NCI-H2029 treated with DMSO at 0.1 percent for 48 hours (cell line): ENCODE measurements around the gene ITGB5.

Source experiments
- DNase-seq: peaks from one replicate; lab custom pipeline; 2025; lab: John Stamatoyannopoulos, UW

Gene ITGB5, protein sequence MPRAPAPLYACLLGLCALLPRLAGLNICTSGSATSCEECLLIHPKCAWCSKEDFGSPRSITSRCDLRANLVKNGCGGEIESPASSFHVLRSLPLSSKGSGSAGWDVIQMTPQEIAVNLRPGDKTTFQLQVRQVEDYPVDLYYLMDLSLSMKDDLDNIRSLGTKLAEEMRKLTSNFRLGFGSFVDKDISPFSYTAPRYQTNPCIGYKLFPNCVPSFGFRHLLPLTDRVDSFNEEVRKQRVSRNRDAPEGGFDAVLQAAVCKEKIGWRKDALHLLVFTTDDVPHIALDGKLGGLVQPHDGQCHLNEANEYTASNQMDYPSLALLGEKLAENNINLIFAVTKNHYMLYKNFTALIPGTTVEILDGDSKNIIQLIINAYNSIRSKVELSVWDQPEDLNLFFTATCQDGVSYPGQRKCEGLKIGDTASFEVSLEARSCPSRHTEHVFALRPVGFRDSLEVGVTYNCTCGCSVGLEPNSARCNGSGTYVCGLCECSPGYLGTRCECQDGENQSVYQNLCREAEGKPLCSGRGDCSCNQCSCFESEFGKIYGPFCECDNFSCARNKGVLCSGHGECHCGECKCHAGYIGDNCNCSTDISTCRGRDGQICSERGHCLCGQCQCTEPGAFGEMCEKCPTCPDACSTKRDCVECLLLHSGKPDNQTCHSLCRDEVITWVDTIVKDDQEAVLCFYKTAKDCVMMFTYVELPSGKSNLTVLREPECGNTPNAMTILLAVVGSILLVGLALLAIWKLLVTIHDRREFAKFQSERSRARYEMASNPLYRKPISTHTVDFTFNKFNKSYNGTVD

DNA sequence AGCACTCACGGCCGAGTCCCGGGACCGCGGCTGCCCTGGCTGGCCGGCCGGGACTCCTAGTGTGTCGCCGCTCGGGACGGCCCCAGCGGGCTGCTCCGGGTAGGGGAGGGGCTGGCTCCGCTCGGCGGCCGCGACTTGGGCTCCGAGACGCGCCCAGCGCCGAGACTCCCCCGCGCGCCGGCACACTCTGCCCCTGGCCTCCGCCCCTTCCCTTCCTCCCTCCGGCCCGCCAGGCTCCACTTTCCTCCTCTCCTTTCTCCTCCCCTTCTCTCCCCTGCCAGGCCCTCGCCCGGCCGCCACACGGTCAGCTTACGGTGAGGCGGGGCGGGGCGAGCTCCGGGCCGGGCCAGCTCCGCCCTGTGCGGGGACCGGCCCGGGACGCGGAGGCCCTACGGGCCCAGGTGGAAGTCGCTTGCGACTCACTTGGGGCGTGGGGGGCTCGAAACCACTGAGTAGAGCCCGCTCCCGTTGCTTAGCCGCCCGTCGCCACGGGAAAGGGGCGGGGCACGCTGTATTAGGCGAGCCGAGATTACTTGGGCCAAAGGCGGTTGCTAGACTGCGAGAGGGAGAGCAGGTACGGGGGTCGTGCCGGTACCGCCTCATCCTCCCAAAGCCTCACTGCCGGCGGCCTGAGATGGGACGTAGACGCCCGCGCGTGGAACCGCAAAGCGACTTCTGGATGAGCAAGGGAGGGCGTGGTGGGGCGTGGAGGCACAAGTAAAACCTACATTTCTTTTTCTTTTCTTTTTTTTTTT lies at the start of gene ITGB5:
TSS of gene ITGB5 (minus strand) at position 189 of the 755 bp plus-strand sequence. CDS start 365 bp downstream, outside the sequence.
- peak; percentile 4 for DNase-seq

DNA sequence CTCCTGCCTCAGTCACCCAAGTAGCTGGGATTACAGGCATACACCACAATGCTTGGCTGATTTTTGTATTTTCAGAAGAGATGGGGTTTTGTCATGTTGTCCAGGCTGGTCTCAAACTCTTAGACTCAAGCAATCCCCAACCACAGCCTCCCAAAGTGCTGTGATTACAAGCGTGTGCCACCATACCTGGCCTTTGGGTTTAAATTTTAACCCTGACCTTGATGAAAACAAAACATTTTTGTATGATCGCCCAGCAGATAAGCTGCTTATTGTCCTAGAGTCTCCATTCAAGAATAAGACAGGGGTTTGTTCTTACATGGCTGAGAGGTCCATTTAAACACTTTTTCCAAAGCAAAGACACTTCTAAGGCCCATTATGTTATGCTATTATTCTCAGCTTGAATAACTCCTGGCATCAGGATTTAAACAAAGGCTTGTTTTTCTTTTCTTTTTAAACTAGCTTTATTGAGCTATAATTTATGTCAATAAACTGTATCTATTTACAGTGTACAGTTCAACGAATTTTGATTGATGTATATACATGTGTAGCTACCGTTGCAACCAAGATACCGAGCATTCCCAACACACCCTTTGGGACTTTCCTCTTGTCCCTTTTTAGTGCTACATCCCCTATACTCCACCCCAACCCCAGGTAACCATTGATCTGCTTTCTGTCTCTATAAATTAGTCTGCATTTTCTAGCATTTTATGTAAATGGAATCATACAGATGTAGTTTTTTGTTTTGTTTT lies 48.8 kb upstream of the ITGB5 start:
- DNase-seq: no peak

DNA sequence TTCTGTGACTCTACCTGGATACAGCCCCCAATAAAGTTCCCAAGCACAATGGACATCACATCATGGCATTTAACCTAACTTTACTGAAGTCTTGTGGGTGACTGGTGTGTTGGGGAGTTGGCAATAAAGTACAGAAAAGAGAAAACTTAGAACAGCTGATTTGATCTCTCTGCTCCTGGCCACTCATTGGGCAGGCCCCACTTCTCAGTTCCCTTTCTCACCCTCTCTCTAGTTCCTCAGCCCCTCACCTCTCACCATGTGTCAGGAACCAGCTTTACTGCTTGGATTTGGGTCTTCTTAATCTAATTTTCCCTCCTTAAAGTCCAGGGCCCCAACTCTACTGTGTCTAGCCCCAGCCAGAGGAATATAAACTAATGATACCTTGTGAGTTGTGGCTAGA lies 48.1 kb upstream of the ITGB5 start:
- no peak for DNase-seq

DNA sequence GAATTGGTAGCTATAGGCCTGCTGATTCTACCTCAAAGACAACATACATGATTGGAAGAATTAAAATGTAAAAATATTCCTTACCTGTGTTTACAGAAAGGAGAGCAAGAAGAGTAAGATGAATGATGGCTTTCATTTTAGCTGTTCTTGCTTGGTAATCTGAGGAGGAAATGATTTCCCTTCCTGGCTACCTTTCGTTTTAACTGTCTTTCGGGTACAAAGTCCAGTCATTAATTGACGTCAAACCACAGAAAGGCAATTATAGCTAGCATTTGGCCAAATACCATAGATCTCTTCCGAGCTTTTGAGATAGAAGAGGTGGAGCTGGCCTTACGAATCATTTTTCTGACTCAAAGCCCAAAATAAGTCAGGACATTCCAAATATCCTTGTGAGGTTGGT lies 47.4 kb upstream of the ITGB5 start, which contains the start of gene MUC13:
TSS of gene MUC13 (minus strand) at position 175 of the 400 bp plus-strand sequence. CDS start at position 136, 39 bp downstream.
- no peak for DNase-seq

DNA sequence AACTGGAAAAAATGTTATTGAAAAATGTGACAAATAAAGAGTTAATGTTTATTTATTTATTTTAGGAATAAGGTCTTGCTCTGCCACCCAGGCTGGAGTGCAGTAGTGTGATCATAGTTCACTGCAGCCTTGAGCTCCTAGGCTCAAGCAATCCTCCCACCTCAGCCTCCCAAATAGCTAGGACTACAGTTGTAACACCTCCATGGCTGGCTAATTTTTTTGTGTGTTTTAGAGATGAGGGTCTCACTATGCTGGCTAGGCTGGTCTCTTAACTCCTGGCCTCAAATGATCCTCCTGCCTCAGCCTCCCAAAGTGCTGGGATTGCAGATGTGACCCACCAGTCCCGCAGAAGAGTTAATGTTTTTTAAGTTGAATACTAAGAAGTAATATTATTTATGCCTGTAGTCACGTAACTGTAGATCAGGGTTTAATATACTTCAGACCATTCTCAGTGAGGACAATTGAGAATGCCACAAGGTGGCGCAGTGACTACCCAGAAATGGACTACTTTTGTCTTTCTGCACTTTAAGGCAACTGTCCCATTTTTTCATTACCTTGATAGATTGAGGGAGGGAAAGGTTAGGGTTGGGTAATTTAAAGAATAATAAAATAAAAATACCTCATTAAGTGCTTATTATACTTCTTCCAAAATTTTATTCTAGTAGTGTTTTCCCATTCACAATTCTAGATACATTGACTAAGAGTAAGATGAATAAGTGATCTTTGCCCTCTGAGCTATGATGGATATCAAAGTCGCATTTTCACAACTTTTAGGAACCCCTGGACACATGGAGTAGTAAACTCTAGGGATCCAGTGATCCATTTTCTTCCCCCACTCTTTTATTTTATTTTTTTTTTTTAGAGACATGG lies 41.4 kb upstream of the ITGB5 start:
- DNase-seq: peak; percentile 57

DNA sequence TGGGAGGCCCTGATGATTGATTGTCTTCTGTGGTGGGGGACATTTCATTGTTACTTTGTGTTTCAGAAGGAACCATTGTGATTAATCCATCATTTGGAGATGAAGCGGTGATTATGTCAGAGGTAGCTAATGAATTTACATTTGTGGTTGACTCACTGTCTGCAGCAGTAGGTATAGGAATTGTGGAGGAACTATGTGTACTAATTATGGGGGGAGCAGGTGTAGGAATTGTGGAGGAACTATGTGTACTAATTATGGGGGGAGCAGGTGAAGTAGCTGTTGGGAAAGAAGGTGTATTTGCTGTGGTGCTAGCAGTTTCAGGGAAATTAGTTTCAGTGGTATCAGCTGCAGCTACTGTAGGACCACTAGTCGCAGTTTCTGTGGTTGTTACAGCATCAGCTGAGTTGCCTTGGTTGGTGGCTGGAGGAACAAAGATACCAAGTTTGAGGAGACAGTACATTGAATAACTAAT lies 40.4 kb upstream of the ITGB5 start:
- DNase-seq: no peak

DNA sequence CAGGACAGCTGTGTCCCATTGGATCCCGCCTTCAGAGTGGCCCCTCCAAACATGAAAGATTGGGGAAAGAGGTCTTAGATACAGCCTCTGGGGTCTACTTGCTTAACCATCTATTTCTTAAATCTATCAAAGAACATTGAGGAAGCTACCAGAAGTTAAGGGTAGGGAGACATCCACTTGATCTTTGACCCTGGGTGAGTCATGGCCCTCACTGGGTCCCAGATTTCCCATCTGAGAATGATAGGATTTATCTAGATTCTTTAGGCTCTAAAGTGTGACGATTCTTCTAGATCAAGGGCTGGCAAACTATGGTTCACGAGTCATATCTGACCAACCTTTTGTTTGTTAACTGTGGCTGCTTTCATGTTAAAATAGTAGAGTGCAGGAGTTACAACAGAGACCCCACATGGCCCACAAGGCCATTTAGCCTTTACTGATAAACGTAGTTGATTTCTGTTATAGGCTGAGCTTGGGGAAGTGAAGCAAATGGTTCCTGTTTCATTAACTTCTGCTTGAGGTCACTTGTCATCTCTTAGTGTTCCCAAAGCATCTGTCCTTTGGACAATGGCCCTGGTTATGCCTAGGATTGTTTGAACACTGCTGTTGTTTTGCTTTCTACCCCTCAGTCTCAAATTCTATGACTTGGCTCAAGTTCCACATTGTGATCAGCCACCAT lies 39.4 kb upstream of the ITGB5 start:
- no peak for DNase-seq

DNA sequence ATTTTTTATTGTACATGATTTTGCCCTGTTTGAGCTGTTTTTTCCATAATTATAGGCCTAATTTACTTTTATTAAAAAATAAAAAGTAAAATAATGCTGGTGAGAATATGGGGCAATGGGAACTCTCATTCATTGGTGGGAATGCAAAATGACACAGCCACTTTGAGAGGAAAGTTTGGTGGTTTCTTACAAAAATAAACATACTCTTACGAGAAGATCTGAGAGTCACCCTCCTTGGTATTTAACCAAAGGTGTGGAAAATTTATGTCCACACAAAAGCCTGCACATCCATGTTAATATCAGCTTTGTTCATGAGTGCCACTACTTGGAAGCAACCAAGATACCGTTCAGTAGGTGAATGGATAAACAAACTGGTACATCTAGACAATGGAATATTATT lies 37.6 kb upstream of the ITGB5 start:
- no peak for DNase-seq

DNA sequence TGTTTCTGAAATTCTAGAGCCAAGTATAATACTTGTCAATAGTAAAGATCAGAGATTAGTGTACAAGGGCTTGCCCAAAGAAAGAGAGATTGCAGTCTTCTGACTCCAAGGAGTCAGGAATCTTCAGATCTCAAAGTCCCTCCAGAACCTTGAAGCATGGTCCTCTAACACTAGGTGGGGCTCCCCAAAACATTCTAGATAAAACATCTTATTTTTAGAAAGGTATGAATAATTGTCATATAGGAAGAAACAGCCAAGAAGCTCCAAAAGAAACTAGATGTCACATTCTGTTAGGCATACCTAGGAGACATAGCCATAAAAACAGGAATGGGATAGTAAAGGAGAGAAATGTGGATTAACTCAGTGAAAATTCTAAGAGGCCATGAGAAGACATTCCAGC lies 36.7 kb upstream of the ITGB5 start:
- DNase-seq: no peak

DNA sequence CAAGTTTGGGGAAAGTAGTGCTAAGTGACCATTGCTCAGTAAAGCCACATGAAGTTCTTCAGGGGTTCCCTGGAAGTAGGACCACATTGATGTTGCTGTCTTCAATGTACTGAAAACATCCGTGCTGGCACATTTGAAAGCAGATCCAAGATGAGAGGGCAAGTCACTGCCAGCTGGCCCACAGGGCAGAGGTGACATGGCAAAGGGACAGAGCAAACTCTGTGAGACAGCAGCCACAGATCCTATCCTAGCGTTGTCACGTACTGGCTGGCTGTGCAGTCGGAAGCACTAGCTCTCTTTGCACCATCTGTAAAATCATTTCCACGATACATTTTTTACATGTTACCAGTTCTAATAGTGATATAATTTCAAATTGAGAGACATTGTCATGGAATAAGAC lies 33.6 kb upstream of the ITGB5 start:
- no peak for DNase-seq

DNA sequence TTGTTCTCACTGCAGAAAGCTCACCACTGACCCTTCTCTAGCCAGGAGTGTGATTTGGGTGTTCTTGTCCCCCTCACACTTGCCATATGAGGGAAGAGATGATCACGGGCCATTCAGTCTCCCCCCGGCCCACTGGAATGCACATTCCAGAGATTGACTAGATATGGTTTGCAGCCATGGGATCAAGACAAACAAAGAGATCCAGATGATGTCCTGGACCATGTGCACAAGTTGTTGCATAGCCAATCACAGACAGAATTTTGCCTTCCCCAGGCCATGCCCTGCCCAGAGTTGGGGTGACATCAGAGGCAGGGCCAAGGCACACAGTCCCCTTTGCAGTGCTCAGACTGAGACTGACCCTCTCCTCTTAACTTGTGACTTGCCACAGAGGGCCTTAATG lies 32.6 kb upstream of the ITGB5 start:
- DNase-seq: no peak

DNA sequence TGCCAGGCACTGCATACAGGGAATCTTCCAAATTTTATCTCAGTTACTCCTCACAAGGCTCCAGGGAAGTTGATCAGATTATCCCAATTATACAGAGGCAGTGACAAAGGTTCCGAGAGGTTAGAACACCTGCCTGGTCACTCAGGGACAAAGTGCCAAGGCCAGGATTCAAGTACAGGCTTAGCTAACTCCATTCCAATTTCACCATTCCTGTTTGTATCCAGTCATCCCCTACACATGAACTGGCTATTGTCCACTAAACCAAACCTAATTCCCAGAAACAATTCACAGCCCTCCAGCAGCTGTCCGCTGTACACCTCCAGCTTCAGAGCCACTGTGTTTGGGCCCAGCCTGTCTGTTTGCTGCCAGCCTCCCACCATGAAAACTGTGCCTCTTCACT lies 31.4 kb upstream of the ITGB5 start:
- DNase-seq: no peak

DNA sequence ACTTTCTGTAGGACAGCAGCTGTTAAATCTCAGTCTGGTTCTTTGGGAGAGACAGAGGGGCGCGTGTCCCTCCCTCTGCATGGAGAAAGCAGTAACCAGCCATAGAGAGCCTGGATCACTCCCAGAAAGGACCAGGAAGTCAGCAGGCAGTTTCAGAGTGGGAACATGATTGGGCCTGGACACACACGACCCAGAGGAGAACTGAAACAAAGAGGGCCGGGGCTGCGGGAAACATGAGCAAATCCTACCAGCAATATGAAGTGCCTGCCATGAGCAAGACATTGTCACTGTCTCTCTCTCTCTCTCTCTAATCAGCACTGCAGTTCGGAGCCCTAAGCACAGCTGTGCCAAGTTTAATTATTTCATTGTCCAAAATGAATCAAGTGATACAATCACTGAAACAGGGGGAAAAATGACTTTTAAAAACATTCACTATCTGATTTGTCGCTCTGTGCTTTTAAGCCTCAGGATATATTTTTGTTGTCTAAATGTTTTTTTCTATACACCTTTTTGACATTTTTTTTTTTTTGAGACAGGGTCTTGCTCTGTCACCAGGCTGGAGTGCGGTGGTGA lies 29.8 kb upstream of the ITGB5 start:
- DNase-seq: no peak

DNA sequence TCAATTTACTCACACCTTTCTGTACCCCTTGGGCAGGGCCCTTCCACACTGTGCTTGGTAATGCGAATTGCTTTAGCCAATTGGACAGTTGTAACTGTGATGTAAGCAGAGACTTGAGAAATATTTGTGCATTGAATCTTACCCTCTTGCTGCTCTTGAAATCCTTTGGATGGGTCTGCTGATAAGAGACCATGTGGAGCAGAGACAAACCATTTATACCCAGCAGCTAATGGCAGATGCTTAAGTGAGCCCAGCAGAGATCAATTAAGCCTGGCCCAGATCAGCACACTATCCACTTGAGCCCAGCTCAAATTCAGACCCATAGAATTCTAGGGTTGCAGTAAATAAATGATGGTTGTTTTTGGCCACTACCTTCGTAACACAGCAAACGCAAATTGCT lies 28.1 kb upstream of the ITGB5 start:
- DNase-seq: no peak

DNA sequence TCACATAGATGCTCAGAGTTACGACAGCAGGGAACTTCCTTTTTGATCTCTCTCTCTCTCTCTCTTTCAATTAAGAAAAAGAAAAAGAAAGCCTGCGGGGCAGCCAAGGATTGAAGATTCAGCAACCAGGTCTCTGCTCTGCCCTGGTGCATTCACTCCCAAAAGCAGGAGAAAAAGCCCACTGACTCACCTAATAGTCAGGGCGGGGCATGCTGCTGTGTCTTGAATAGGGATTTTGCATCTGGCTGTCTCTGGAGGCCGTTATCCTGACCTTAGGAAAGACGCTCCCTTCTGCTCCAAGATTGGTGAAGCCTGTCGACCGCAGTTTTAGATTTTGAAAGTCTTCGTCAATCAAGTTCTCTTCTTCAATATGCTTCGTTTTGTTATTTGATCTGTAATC lies 20.8 kb upstream of the ITGB5 start:
- DNase-seq: no peak

DNA sequence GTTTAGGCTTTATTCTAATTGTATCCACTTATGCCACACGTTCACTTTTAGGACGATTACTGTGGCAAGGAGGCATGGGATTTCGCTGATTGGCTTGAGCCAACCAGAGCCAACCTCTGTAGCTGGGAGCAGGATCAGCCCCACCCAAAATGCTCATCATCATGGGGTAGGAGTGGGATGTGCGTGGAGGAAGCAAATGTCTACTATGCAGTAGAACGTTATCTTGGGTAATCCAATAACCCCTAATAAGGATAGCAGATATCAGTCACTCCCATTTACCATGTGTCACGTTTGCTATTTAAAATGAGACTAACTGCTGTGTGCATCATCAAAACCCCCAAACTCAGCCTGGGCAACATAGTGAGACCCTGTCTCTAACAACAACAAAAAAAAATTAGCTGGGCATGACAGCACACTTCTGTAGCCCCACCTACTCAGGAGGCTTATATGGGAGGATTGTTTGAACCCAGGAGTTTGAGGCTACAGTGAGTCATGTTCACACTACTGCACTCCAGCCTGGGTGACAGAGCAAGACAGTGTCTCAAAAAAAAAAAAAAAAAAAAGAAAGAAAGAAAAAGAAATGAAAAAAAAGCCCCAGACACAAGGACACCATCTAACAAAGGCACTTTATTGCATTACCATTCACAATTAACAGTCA lies 17.8 kb upstream of the ITGB5 start:
- DNase-seq: no peak

DNA sequence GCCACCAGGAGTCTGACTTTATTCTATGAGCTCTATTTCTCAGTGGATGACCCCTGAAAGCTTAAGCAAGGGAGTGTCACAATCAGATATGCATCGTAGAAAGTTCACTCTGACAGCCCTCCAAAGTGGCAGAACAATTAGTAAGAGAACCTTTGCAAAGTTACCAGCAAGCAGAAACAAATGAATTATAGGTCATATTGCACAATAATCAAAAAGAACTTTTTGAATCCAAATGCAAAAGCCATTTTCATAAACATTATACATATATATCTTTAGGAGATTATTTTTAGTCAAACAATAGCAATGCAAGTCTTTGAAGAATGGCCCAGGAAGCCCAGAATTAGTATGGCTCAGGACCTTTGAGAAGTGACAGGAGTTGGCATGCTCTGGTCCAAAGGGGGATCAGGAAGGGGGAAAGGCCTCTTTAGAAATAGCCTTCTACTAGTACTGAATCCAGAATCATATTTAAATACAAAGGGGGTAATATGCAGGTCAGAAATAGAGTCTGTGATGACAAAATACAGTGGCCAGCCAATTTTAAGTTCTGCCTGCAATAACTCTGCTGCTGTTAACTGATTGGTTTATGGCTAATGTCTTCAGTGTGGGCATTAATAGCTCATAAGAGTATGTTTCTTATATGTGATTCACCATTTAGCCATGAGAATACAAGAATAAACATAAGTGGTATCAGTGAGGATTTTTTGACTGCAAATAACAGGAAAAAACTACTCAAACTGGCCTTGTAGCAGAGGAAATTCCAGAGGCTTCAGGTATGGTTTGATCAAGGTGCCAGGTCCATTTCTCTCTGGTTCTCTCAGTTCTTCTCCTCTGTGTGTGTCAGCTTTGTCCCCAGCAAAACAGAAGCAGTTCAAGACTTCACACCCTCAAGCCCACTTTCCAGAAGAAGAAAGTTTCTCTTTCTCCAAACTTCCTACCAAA lies 17.0 kb upstream of the ITGB5 start:
- DNase-seq: no peak
